SK-N-MC (cell line): ENCODE results near the gene GPC5.

Experiments used
- EZH2 ChIP-seq: fragments of 200-600 bp; sonication (generic); IDR thresholded peaks from one replicate; pipeline ENCODE4 v1.6.1; 2017; ENCODE audit warnings: antibody characterized with exemption
- FOXP2 ChIP-seq: optimal IDR thresholded peaks from 2 replicates; pipeline ENCODE3; 2011; ENCODE audit warnings: mild to moderate bottlenecking, moderate library complexity; ENCODE audit not compliant: insufficient read depth; ENCODE audit errors: extremely low read length, control extremely low read depth
- POLR2AphosphoS5 ChIP-seq: IDR thresholded peaks from 2 replicates; pipeline ENCODE4 v1.6.1; 2012; ENCODE audit warnings: mild to moderate bottlenecking, low read depth, low read length, borderline replicate concordance

- TF ChIP-seq EZH2 (no peak), POLR2AphosphoS5 (no peak), FOXP2 (no peak)
These were observed 631.2 kb downstream of the GPC5 start for GRCh38 chr13:92029641-92030040.
